AML-193 (cell line): ENCODE measurements around the gene UBXN1.
"Not testable (repeated sequence)": the region's sequence is repeated elsewhere in the genome, so short reads cannot be mapped to it uniquely, and the experiment has no call there.

Experiments used
- DNase-seq, 2 experiments: peaks; one replicate each; lab custom pipeline; 2025; lab: John Stamatoyannopoulos, UW

UBXN1 gene

GRCh38 chr11:62671608-62672389 is 7.1 kb downstream of the UBXN1 start, which contains the start of the genes LBHD1 and UQCC3:
Gene LBHD1 (minus strand): TSS chr11:62672267. CDS start chr11:62670031, 2,236 bp downstream.
Gene UQCC3 (plus strand): TSS chr11:62671673. CDS start chr11:62671746, 73 bp downstream.
- DNase-seq, result peak; percentile 86 to 88

- DNase-seq, result peak; percentile 64 to 67
Measured at GRCh38 chr11:62671236-62671607, 7.7 kb downstream of the UBXN1 start.

GRCh38 chr11:62669420-62670161 is 9.3 kb downstream of the UBXN1 start:
- no peak for DNase-seq

- DNase-seq, result no peak
Measured at GRCh38 chr11:62667460-62667859, 11.4 kb downstream of the UBXN1 start.

- DNase-seq, result no peak
Measured at GRCh38 chr11:62666259-62666926, 12.5 kb downstream of the UBXN1 start.

GRCh38 chr11:62665599-62666258 is 13.1 kb downstream of the UBXN1 start:
- peak; percentile 35 to 66 for DNase-seq

GRCh38 chr11:62665075-62665598 is 13.7 kb downstream of the UBXN1 start, which contains the start of the genes C11orf98 and CSKMT:
Gene C11orf98 (minus strand): TSS chr11:62665210. CDS start chr11:62665169, 41 bp downstream.
Gene CSKMT (plus strand): TSS chr11:62665312. CDS start chr11:62665880, 568 bp downstream.
- DNase-seq, result peak; percentile 84 to 85

GRCh38 chr11:62664405-62665074 is 14.3 kb downstream of the UBXN1 start:
- DNase-seq, result peak; percentile 52 to 58

- peak in 1 of 2 experiments; percentile 12 for DNase-seq
Measured at GRCh38 chr11:62656796-62657429, 22.0 kb downstream of the UBXN1 start.

GRCh38 chr11:62654297-62654696 is 24.6 kb downstream of the UBXN1 start:
- no peak for DNase-seq

- no peak for DNase-seq
Measured at GRCh38 chr11:62652161-62653006, 26.5 kb downstream of the UBXN1 start.

GRCh38 chr11:62650283-62650682 is 28.6 kb downstream of the UBXN1 start:
- not testable (repeated sequence) for DNase-seq

- DNase-seq, result no peak
Measured at GRCh38 chr11:62649486-62649885, 29.4 kb downstream of the UBXN1 start.

GRCh38 chr11:62648967-62649364 is 29.9 kb downstream of the UBXN1 start:
- DNase-seq, result no peak

- no peak for DNase-seq
Measured at GRCh38 chr11:62648185-62648966, 30.5 kb downstream of the UBXN1 start.

- no peak for DNase-seq
Measured at GRCh38 chr11:62647609-62648005, 31.3 kb downstream of the UBXN1 start.

GRCh38 chr11:62646825-62647608 is 31.9 kb downstream of the UBXN1 start:
- DNase-seq, result no peak
